GM18951 (cell line): Measurements from ENCODE around the gene LIN28B.

ENCODE experiments used
- POLR2A ChIP-seq: IDR thresholded peaks from 4 replicates; pipeline ENCODE4 v1.6.1; 2011; ENCODE audit warnings: mild to moderate bottlenecking; ENCODE audit not compliant: insufficient read length, insufficient read depth; ENCODE audit errors: extremely low read depth
- in situ Hi-C: fragments of 300-500 bp; cut with MboI; formaldehyde crosslinking; loops from one replicate; pipeline ENCODE4 v1.12.0; 2022; ENCODE audit warnings: low sequenced_read_pairs, mixed read lengths, inconsistent platforms; ENCODE audit not compliant: unreplicated experiment

Gene LIN28B, protein sequence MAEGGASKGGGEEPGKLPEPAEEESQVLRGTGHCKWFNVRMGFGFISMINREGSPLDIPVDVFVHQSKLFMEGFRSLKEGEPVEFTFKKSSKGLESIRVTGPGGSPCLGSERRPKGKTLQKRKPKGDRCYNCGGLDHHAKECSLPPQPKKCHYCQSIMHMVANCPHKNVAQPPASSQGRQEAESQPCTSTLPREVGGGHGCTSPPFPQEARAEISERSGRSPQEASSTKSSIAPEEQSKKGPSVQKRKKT

DNA sequence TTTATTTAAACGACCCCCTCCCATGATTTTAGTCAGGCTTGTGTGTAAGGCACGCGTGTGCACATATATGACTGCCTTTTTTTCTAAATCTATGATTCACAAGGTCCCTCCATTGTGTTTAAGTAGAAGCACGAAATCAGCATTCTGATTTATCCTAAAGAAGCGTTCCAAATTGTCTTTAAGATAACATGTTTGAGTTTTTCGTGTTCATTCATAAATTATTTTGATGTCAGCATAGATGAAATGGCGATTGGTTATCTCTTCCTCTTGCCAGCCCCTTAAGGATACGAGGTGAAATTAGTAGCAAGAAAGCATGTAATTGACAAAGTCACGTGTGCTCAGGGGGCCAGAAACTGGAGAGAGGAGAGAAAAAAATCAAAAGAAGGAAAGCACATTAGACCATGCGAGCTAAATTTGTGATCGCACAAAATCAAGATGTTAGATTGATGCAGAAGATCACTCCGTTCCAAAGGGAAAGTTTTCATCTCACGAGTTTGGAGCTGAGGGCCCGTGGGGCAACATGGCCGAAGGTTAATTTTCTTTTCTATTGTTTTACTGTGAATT, at the start of gene LIN28B:
Gene LIN28B, plus strand, starts transcription at position 377 of the 564 bp plus-strand sequence. Its CDS starts 144 bp downstream, at position 521.
- in situ Hi-C loops, result no loop called here

GRCh38 chr6:104908031-104908887, 48.6 kb upstream of the LIN28B start:
- TF ChIP-seq POLR2A, result no peak
- in situ Hi-C loops, result no loop called here

More for the DNA sequence above, at the start of gene LIN28B:
- TF ChIP-seq POLR2A, result no peak

DNA sequence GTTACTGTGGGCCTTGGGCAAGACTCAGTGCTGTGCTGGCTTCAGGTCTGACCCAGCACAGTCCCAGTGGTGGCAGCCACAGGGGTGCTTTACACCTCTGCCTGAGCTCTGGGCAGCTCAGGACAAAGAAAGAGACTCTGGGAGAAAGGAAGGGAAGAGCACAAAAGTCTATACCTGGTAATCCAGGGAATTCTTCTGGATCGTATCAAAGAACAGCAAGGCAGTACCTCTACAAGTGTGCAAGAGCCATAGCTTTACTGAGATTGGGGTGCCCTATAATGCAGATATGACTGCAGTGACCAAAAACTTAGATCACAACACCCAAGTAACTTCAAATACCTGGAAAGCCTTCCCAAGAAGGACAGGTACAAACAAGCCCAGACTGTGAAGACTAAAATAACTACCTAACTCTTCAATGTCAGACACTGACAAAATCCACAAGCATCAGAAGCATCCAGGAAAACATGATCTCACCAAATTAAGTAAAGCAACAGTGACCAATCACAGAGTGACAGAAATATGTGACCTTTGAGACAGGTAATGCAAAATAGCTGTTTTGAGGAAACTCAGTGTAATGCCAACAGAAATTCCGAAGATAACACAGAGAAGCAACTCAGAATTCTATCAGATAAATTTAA, 47.9 kb upstream of the LIN28B start:
- in situ Hi-C loops, result no loop called here
- no peak for TF ChIP-seq POLR2A

DNA sequence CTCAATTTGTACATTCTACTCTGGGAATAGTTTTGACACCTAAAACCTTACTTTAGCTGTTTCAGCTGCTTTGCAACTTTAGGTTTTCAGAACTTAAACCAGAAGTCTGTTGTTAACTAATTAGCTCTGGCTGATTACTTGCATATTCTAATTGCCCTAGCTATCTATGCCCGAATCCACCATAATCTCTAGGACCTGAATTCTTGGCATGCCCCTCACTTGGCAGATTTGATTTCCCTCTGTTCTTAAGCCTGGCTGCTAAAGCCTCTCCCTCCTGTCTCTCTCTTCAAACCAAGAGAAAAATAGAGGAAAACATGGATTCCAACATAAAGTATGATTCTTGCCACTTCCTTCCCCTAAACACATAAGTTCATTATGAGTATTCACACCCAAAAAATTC, 35.0 kb upstream of the LIN28B start:
- in situ Hi-C loops, result no loop called here
- no peak for TF ChIP-seq POLR2A

- in situ Hi-C loops, result no loop called here
- no peak for TF ChIP-seq POLR2A
Observed at GRCh38 chr6:104928141-104928540, 28.8 kb upstream of the LIN28B start.

DNA sequence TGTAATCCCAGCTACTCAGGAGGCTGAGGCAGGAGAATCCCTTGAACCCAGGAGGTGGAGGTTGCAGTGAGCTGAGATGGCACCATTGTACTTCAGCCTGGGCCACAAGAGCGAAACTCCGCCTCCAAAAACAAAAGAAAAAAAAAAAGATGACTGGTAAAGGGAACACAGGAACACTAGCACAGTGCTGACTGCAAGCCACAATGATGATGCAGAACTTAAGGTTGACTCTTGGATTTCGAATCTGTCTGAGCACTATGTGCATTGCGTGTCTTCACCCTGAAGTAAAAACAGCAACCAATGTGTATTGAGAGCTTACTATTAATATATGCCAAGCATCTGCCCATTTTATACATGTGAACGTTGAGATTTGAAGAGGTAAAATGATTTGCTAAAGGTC, 27.6 kb upstream of the LIN28B start:
- in situ Hi-C loops, result no loop called here
- TF ChIP-seq POLR2A, result no peak

DNA sequence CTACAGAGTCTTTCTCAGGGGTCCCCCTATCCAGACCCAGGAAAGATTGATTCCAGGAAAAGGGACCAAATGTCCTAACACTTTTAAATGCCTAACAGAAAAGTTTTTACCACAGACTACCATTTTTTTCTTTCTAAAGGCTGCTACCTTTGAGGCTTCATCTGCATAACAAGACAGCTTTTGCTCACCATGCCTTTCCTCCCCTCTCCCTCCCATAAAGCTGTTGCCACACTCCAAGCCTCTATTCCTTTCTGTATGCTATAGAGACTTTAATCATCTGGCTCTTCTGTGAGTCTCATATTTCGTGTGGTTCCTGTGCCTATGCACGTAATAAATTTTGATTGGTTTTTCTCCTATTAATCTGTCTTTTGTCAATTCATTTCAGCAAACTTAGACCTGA, 26.0 kb upstream of the LIN28B start:
- TF ChIP-seq POLR2A, result no peak
- in situ Hi-C loops, result no loop called here

- TF ChIP-seq POLR2A, result no peak
- in situ Hi-C loops, result no loop called here
Observed at GRCh38 chr6:104936766-104937535, 20.0 kb upstream of the LIN28B start.

GRCh38 chr6:104940238-104940892, 16.5 kb upstream of the LIN28B start:
- TF ChIP-seq POLR2A, result no peak
- in situ Hi-C loops, result no loop called here

- no peak for TF ChIP-seq POLR2A
- in situ Hi-C loops, result no loop called here
Observed at GRCh38 chr6:104940893-104941728, 15.8 kb upstream of the LIN28B start.

GRCh38 chr6:104941729-104942091, 15.2 kb upstream of the LIN28B start:
- in situ Hi-C loops, result no loop called here
- TF ChIP-seq POLR2A, result no peak

GRCh38 chr6:104943781-104944180, 13.1 kb upstream of the LIN28B start:
- in situ Hi-C loops, result no loop called here
- no peak for TF ChIP-seq POLR2A

DNA sequence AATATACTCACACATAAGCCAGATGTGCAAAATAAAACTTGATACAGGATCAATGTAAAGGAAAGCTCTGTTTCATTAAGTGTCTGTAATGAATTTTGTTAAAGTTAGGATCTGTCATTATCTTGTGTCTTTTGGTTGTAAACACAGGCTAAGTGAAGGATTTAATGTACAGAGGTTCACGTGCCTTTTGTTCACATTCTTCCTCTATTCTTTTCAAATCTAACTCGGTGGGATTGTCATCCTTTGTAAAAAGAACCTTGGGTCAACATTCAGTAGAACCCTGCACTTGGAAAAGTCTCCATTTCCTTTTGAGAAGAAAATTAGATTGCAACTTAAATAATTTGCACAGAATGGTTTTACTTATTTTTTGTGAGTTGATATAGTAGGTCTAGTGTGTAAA, 7.7 kb upstream of the LIN28B start:
- in situ Hi-C loops, result no loop called here
- TF ChIP-seq POLR2A, result no peak
